GM12891 (cell line): Measurements from ENCODE around the gene CAMKMT.

Source experiments
- POLR2A ChIP-seq: IDR thresholded peaks from 2 replicates; pipeline ENCODE4 v1.6.1; 2011; ENCODE audit warnings: low read depth, low read length, control low read depth
- POLR2AphosphoS5 ChIP-seq: IDR thresholded peaks from 2 replicates; pipeline ENCODE4 v1.6.1; 2011; ENCODE audit warnings: low read depth, low read length, control low read depth
- TAF1 ChIP-seq: IDR thresholded peaks from 2 replicates; pipeline ENCODE4 v1.6.1; 2011; ENCODE audit warnings: low read depth, low read length, control low read depth

GRCh38 chr2:44718431-44718830 is 356.7 kb downstream of the CAMKMT start:
- TF ChIP-seq POLR2AphosphoS5, result no peak
- no peak for TF ChIP-seq TAF1
- no peak for TF ChIP-seq POLR2A
